Endothelial cell of umbilical vein (primary cell): ENCODE data around the gene ANKRD12. TPM values are rescaled to one million over a fixed set of nuclear protein-coding genes. Genes with fewer than 3 reads are reported as not detected.
"Not testable (repeated sequence)": the region's sequence is repeated elsewhere in the genome, so short reads cannot be mapped to it uniquely, and the experiment has no call there.

Experiments
- BruUV-seq: library from RNA; stranded (reverse); fragments of 400-500 nt; replicated peaks from 2 replicates; lab custom pipeline; 2021; lab: Mats Ljungman, UMichigan
- CTCF ChIA-PET: fragments of 300-600, 350-600 bp; sonication (Branson Sonifier 250); formaldehyde crosslinking; loops from one replicate; lab custom pipeline; 2021; ENCODE audit warnings: antibody characterized with exemption, inconsistent platforms; lab: Charles Lee
- POLR2A ChIA-PET: fragments of 300-600, 350-600 bp; sonication (Branson Sonifier 250); formaldehyde crosslinking; loops from one replicate; lab custom pipeline; 2021; ENCODE audit warnings: antibody characterized with exemption, inconsistent platforms; lab: Charles Lee
- DNase-seq: peaks from one replicate; pipeline ENCODE4 v3.0.0-alpha.2; 2011; ENCODE audit warnings: low read depth, low spot score
- FAIRE-seq: peaks from 2 replicates; lab custom pipeline; 2011; peaks lifted over from hg19 to GRCh38; lab: Jason Lieb, UNC
- H2AFZ ChIP-seq: 2 replicates; pipeline ENCODE4 v1.6.0; 2012; ENCODE audit warnings: low read depth, low read length, control low read depth, inconsistent platforms
- H3K27ac ChIP-seq: 2 replicates; pipeline ENCODE4 v1.5.1; 2011; ENCODE audit warnings: low read depth, mild to moderate bottlenecking, control low read depth, low read length, moderate library complexity; ENCODE audit not compliant: insufficient read depth
- H3K27me3 ChIP-seq, 2 experiments: 2 replicates each; pipeline versions ENCODE4 v1.6.0 to v1.6.1; 2011; ENCODE audit warnings: low read length in 2 of 2, mixed read lengths in 1 of 2; ENCODE audit not compliant: control insufficient read depth in 2 of 2, insufficient read depth in 2 of 2
- H3K36me3 ChIP-seq, 2 experiments: 2 replicates in 1 of 2; 3 replicates in 1 of 2; pipeline ENCODE4 v1.5.1; 2011; ENCODE audit warnings: low read length in 2 of 2, mild to moderate bottlenecking in 1 of 2, moderate library complexity in 1 of 2; ENCODE audit not compliant: control insufficient read depth in 2 of 2, insufficient read depth in 2 of 2; ENCODE audit errors: extremely low read depth in 1 of 2
- H3K4me1 ChIP-seq: 3 replicates; pipeline ENCODE4 v1.5.1; 2011; ENCODE audit warnings: mild to moderate bottlenecking, low read length; ENCODE audit not compliant: control insufficient read depth, insufficient read depth; ENCODE audit errors: extremely low read depth
- H3K4me2 ChIP-seq: 2 replicates; pipeline ENCODE4 v1.6.1; 2011; ENCODE audit warnings: low read length, control low read depth, mixed read lengths; ENCODE audit not compliant: insufficient read depth
- H3K4me3 ChIP-seq, 3 experiments: fragments of 200-600 bp in 1 of 3; sonication (generic), shearing (Covaris generic) in 1 of 3; replicated peaks in 1 of 3; 2 replicates each; pipeline ENCODE4 v1.5.1; 2011 to 2016; ENCODE audit warnings: control low read depth in 3 of 3, low read length in 3 of 3, mild to moderate bottlenecking in 2 of 3, inconsistent platforms in 1 of 3, low read depth in 1 of 3, moderate library complexity in 1 of 3; ENCODE audit not compliant: insufficient read depth in 1 of 3
- H3K79me2 ChIP-seq: 2 replicates; pipeline ENCODE4 v1.6.0; 2012; ENCODE audit warnings: low read length, inconsistent platforms; ENCODE audit not compliant: control insufficient read depth, insufficient read depth
- H3K9ac ChIP-seq: replicated peaks from 2 replicates; pipeline ENCODE3; 2011; ENCODE audit warnings: low read length, control low read depth; ENCODE audit not compliant: insufficient read depth; ENCODE audit errors: extremely low read depth
- H3K9me1 ChIP-seq: replicated peaks from 3 replicates; pipeline ENCODE4 v1.6.0; 2011; ENCODE audit warnings: mild to moderate bottlenecking, low read length; ENCODE audit not compliant: control insufficient read depth, insufficient read depth; ENCODE audit errors: extremely low read depth
- H3K9me3 ChIP-seq: replicated peaks from 2 replicates; pipeline ENCODE4 v1.5.1; 2012; ENCODE audit warnings: low read length, inconsistent platforms; ENCODE audit not compliant: control insufficient read depth, insufficient read depth
- H4K20me1 ChIP-seq: replicated peaks from 2 replicates; pipeline ENCODE3; 2011; ENCODE audit warnings: mild to moderate bottlenecking, low read length; ENCODE audit not compliant: control insufficient read depth, insufficient read depth; ENCODE audit errors: extremely low read depth
- dilution Hi-C: fragments of 300-500 bp; cut with MboI; formaldehyde crosslinking; loops from one replicate; pipeline ENCODE4 v1.15.0; 2019; ENCODE audit warnings: low sequenced_read_pairs; ENCODE audit not compliant: extremely low pct_ligation_motif_present
- intact Hi-C: fragments of 100-400 bp; cut with micrococcal nuclease; formaldehyde crosslinking; loops from one replicate; pipeline ENCODE4 v1.10.0; 2022
- polyA plus RNA-seq, 4 experiments: library from polyadenylated mRNA; depleted of rRNA in 3 of 4; stranded (reverse) in 3 of 4; unstranded in 1 of 4; fragments of >200 nt; gene quantifications; 2 replicates each; pipeline versions ENCODE4 v1.2.1 to v1.2.3, GENCODE V29; 2011 to 2012; ENCODE audit warnings: missing spikeins in 1 of 4
- total RNA-seq: library from RNA; stranded (reverse); gene quantifications from 2 replicates; pipeline ENCODE4 v1.2.3, GENCODE V29; 2021

Gene ANKRD12
- total and polyA plus RNA-seq, 2 donors (not counting 3 experiments of a cell fraction or from before 2014, with no cell fraction given): 1.5 to 25.4 TPM

DNA sequence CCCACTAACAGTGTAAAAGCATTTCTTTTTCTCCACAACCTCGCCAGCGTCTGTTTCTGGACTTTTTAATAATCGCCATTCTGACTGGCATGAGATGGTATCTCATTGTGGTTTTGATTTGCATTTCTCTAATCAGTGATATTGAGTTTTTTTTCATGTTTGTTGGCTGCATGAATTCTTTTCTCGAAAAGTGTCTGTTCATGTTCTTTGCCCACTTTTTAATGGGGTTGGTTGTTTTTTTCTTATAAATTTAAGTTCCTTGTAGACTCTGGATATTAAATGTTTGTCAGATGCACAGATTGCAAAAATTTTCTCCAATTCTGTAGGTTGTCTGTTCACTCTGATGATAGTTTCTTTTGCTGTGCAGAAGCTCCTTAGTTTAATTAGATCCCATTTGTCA lies 26.1 kb downstream of the ANKRD12 start:
- H2AFZ ChIP-seq, CTCF ChIA-PET, H4K20me1 ChIP-seq, H3K4me1 ChIP-seq, intact Hi-C loops, dilution Hi-C loops, DNase-seq, H3K27ac ChIP-seq, H3K4me2 ChIP-seq, H3K4me3 ChIP-seq, FAIRE-seq, H3K9me3 ChIP-seq, H3K9ac ChIP-seq, H3K36me3 ChIP-seq, POLR2A ChIA-PET, H3K27me3 ChIP-seq, H3K9me1 ChIP-seq, BruUV-seq: not testable (repeated sequence)
- peaks cover 68% of the 10 kb centered on the region for H3K79me2 ChIP-seq

DNA sequence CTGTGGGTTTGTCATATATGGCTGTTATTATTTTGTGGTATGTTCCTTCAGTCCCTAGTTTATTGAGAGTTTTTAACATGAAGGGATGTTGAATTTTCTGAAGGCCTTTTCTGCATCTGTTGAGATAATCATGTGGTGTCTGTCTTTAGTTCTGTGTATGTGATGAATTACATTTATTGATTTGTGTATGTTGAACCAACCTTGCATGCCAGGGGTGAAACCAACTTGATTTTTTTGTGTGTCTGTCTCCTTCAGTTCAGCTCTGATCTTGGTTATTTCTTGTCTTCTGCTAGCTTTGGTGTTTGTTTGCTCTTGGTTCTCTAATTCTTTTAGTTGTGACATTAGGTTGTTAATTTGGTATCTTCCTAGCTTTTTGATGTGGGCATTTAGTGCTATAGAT lies 27.6 kb downstream of the ANKRD12 start:
- H3K9me3 ChIP-seq, H3K27me3 ChIP-seq, H3K36me3 ChIP-seq, H3K4me3 ChIP-seq, BruUV-seq, H3K4me2 ChIP-seq, CTCF ChIA-PET, H3K9me1 ChIP-seq, dilution Hi-C loops, H2AFZ ChIP-seq, H3K4me1 ChIP-seq, H3K9ac ChIP-seq, FAIRE-seq, H3K27ac ChIP-seq, intact Hi-C loops, H4K20me1 ChIP-seq, DNase-seq, POLR2A ChIA-PET: not testable (repeated sequence)
- peaks cover 57% of the 10 kb centered on the region for H3K79me2 ChIP-seq

DNA sequence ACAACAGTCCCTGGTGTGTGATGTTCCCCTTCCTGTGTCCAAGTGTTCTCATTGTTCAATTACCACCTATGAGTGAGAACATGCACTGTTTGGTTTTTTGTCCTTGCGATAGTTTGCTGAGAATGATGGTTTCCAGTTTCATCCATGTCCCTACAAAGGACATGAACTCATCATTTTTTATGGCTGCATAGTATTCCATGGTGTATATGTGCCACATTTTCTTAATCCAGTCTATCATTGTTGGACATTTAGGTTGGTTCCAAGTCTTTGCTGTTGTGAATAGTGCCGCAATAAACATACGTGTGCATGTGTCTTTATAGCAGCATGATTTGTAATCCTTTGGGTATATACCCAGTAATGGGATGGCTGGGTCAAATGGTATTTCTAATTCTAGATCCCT lies 29.3 kb downstream of the ANKRD12 start:
- H3K9ac ChIP-seq, H3K4me1 ChIP-seq, BruUV-seq, H3K27ac ChIP-seq, H3K4me3 ChIP-seq, H2AFZ ChIP-seq, FAIRE-seq, dilution Hi-C loops, H3K4me2 ChIP-seq, H4K20me1 ChIP-seq, H3K9me3 ChIP-seq, H3K36me3 ChIP-seq, H3K27me3 ChIP-seq, intact Hi-C loops, H3K9me1 ChIP-seq, DNase-seq, POLR2A ChIA-PET, CTCF ChIA-PET: not testable (repeated sequence)
- H3K79me2 ChIP-seq: peaks cover 46% of the 10 kb centered on the region

DNA sequence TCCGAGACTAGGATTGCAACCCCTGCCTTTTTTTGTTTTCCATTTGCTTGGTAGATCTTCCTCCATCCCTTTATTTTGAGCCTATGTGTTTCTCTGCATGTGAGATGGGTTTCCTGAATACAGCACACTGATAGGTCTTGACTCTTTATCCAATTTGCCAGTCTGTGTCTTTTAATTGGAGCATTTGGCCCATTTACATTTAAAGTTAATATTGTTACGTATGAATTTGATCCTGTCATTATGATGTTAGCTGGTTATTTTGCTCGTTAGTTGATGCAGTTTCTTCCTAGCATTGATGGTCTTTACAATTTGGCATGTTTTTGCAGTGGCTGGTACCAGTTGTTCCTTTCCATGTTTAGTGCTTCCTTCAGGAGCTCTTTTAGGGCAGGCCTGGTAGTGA lies 32.9 kb downstream of the ANKRD12 start:
- H3K36me3 ChIP-seq, DNase-seq, H3K4me1 ChIP-seq, dilution Hi-C loops, H3K4me3 ChIP-seq, CTCF ChIA-PET, H2AFZ ChIP-seq, POLR2A ChIA-PET, intact Hi-C loops, H3K27ac ChIP-seq, H3K27me3 ChIP-seq, H3K9ac ChIP-seq, H3K4me2 ChIP-seq, BruUV-seq, H4K20me1 ChIP-seq, FAIRE-seq, H3K9me1 ChIP-seq, H3K9me3 ChIP-seq: not testable (repeated sequence)
- peaks cover 48% of the 10 kb centered on the region for H3K79me2 ChIP-seq
